Measurements from ENCODE around the gene RGMB.

Gene RGMB

DNA sequence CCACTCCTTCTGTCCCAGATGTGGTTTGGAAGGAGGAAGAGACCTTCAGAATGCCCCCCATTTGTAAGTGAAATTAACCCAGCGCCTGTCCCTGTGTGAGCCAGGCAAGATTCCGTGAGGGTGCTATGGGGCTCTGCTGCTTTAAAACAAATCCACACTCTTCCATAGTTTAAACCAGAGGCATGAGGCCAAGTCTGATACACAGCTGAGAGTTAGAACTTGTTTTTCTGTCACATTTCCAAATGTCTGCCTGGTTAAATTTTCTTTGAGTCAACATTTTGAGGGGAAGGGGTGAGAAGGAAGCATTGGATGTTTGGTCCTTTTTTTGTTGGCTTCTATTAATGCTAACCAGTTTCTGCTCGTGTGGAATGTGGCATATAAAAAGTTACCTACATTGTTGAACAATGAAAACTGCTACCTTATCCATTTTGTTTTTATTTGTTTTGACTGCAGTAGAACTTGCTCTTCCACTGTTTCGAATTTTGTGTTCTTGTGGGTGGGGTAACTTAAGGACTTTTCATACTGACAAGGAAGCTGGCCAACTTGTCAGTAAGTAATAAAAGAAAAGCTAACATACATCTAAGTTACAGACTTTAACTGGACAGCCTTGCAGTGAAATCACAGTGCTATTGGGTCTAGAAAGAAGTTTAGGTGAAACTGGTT, 12.9 kb downstream of the RGMB start:
- no peak overlapping the region for H3K27ac ChIP-seq (ENCODE audit: extremely low read depth, low read depth, low read length)
- ChIA-PET CTCF (interaction anchor here (1.5 kb wide), 1 partner anchor 10 kb away, joined by 8 read pairs; no protein-coding TSS in a partner anchor), POLR2A (interaction anchor here (1.2 kb wide), 1 partner anchor 9 kb away, joined by 4 read pairs; no protein-coding TSS in a partner anchor)
- peaks cover 11 to 44% of the 10 kb centered on the region in 2 experiments; a peak in 2 of 3 replicates for H3K36me3 ChIP-seq (ENCODE audit: control insufficient read depth in 2 of 2, insufficient read depth in 1 of 2, low read length in 2 of 2)
- peaks cover 27% of the 10 kb centered on the region for H3K4me1 ChIP-seq (ENCODE audit: control insufficient read depth, insufficient read depth, low read length)
- TF ChIP-seq SCRT2 (tag by site-specific recombination; IDR thresholded peaks at IDR 0.05) (no peak), SCRT1 (tag by site-specific recombination; IDR thresholded peaks at IDR 0.05; ENCODE audit: borderline replicate concordance) (no peak), ZNF501 (tag by site-specific recombination; IDR thresholded peaks at IDR 0.05) (no peak)
- TF ChIP-seq, protein P1, sequence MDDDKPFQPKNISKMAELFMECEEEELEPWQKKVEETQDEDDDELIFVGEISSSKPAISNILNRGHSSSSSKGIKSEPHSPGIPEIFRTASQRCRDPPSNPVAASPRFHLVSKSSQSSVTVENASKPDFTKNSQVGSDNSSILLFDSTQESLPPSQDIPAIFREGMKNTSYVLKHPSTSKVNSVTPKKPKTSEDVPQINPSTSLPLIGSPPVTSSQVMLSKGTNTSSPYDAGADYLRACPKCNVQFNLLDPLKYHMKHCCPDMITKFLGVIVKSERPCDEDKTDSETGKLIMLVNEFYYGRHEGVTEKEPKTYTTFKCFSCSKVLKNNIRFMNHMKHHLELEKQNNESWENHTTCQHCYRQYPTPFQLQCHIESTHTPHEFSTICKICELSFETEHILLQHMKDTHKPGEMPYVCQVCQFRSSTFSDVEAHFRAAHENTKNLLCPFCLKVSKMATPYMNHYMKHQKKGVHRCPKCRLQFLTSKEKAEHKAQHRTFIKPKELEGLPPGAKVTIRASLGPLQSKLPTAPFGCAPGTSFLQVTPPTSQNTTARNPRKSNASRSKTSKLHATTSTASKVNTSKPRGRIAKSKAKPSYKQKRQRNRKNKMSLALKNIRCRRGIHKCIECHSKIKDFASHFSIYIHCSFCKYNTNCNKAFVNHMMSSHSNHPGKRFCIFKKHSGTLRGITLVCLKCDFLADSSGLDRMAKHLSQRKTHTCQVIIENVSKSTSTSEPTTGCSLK (tag by site-specific recombination; IDR thresholded peaks at IDR 0.05): no peak
- TF ChIP-seq, protein P2, sequence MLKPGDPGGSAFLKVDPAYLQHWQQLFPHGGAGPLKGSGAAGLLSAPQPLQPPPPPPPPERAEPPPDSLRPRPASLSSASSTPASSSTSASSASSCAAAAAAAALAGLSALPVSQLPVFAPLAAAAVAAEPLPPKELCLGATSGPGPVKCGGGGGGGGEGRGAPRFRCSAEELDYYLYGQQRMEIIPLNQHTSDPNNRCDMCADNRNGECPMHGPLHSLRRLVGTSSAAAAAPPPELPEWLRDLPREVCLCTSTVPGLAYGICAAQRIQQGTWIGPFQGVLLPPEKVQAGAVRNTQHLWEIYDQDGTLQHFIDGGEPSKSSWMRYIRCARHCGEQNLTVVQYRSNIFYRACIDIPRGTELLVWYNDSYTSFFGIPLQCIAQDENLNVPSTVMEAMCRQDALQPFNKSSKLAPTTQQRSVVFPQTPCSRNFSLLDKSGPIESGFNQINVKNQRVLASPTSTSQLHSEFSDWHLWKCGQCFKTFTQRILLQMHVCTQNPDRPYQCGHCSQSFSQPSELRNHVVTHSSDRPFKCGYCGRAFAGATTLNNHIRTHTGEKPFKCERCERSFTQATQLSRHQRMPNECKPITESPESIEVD (tag by site-specific recombination; IDR thresholded peaks at IDR 0.05): peak; percentile 27; the same call in 1 of the 2 replicates
- H3K4me3 ChIP-seq (ENCODE audit: low read depth, low read length): no peak overlapping the region
- H3K9me3 ChIP-seq (ENCODE audit: control insufficient read depth, insufficient read depth, low read depth, low read length): no peaks in the 10 kb centered on the region

DNA sequence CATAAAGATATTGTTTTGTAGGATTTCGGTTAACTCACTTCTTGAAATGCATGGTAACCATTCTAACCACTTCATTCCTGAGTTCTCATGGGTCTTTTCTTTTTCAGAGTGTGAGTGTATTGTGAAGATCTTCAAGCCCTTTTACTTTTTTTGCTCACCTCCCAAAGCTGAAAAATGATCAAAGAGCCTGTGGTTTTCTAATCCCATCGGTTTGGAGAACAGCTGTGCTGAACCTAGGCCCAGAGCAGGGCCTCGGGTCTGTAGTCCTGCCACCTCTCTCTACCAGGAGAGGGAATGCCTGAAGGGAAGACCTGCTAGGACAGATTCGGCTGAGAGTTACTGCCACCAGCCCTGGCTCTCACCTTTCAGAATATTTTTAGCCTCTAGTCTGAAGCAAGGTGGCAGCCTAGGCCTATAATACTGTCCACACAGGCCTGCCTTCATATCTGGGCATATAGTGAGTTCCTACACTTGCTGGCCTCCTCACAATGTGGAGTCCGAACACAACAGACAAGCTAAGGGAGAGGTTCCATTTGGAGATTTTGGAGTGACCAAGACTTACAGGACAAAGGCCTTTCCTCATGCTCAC, 13.8 kb downstream of the RGMB start:
- TF ChIP-seq ZNF324 (tag by site-specific recombination; IDR thresholded peaks at IDR 0.05) (no peak), ZXDB (tag by site-specific recombination; IDR thresholded peaks at IDR 0.05) (no peak), FEZF1 (tag by site-specific recombination; IDR thresholded peaks at IDR 0.05) (no peak), ZNF350 (tag by site-specific recombination; IDR thresholded peaks at IDR 0.05) (no peak), ZNF768 (tag by site-specific recombination; IDR thresholded peaks at IDR 0.05) (no peak)
- TF ChIP-seq, protein P3, sequence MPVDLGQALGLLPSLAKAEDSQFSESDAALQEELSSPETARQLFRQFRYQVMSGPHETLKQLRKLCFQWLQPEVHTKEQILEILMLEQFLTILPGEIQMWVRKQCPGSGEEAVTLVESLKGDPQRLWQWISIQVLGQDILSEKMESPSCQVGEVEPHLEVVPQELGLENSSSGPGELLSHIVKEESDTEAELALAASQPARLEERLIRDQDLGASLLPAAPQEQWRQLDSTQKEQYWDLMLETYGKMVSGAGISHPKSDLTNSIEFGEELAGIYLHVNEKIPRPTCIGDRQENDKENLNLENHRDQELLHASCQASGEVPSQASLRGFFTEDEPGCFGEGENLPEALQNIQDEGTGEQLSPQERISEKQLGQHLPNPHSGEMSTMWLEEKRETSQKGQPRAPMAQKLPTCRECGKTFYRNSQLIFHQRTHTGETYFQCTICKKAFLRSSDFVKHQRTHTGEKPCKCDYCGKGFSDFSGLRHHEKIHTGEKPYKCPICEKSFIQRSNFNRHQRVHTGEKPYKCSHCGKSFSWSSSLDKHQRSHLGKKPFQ (tag by site-specific recombination; IDR thresholded peaks at IDR 0.05): no peak

DNA sequence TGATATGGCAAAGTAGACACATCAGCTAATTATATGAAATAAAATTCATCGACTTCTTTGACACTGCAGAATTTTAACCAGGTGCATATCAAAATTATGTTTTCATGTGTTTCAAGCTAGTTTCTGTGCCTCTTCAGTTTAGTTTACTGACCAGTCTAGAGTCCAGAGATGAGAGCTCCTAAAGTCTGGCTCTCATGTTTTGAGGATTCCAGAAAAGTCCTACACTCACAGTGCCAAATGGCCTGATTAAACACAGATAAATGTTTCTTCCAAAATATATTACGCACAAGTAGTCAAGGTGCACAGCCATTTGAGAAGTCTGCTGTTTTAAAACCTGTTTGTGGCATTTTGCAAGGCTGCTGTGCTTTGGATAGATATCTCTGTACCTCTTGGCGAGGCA, 15.6 kb downstream of the RGMB start:
- no peak overlapping the region for H3K27ac ChIP-seq (ENCODE audit: extremely low read depth, low read depth, low read length)
- POLR2A ChIA-PET: interaction anchor here (0.7 to 1.1 kb wide), 3 partner anchors 12 to 19 kb away, joined by 3 to 4 read pairs (median 4); no protein-coding TSS in a partner anchor
- CTCF ChIA-PET: interaction anchor here (0.7 to 1.1 kb wide), 2 partner anchors 20 to 21 kb away, joined by 3 read pairs; no protein-coding TSS in a partner anchor
- TF ChIP-seq GFI1B (tag by site-specific recombination; IDR thresholded peaks at IDR 0.05) (no peak), SP2 (tag by site-specific recombination; IDR thresholded peaks at IDR 0.05) (no peak)
- TF ChIP-seq, protein P4, sequence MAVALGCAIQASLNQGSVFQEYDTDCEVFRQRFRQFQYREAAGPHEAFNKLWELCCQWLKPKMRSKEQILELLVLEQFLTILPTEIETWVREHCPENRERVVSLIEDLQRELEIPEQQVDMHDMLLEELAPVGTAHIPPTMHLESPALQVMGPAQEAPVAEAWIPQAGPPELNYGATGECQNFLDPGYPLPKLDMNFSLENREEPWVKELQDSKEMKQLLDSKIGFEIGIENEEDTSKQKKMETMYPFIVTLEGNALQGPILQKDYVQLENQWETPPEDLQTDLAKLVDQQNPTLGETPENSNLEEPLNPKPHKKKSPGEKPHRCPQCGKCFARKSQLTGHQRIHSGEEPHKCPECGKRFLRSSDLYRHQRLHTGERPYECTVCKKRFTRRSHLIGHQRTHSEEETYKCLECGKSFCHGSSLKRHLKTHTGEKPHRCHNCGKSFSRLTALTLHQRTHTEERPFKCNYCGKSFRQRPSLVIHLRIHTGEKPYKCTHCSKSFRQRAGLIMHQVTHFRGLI (tag by site-specific recombination; IDR thresholded peaks at IDR 0.05): no peak
- TF ChIP-seq, protein P5, sequence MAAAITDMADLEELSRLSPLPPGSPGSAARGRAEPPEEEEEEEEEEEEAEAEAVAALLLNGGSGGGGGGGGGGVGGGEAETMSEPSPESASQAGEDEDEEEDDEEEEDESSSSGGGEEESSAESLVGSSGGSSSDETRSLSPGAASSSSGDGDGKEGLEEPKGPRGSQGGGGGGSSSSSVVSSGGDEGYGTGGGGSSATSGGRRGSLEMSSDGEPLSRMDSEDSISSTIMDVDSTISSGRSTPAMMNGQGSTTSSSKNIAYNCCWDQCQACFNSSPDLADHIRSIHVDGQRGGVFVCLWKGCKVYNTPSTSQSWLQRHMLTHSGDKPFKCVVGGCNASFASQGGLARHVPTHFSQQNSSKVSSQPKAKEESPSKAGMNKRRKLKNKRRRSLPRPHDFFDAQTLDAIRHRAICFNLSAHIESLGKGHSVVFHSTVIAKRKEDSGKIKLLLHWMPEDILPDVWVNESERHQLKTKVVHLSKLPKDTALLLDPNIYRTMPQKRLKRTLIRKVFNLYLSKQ (tag by site-specific recombination; IDR thresholded peaks at IDR 0.05; ENCODE audit: borderline replicate concordance): no peak
- H3K4me3 ChIP-seq (ENCODE audit: low read depth, low read length): no peak overlapping the region
- no peaks in the 10 kb centered on the region for H3K9me3 ChIP-seq (ENCODE audit: control insufficient read depth, insufficient read depth, low read depth, low read length)
- peaks cover 11 to 33% of the 10 kb centered on the region in 2 experiments; a peak in 2 of 3 replicates for H3K36me3 ChIP-seq (ENCODE audit: control insufficient read depth in 2 of 2, insufficient read depth in 1 of 2, low read length in 2 of 2)
- H3K4me1 ChIP-seq (ENCODE audit: control insufficient read depth, insufficient read depth, low read length): peaks cover 28% of the 10 kb centered on the region

More for the DNA sequence above, 13.8 kb downstream of the RGMB start:
- Histone ChIP-seq H3K36me3 (ENCODE audit: control insufficient read depth in 2 of 2, insufficient read depth in 1 of 2, low read length in 2 of 2) (peaks cover 11 to 39% of the 10 kb centered on the region in 2 experiments; a peak in 2 of 3 replicates), H3K9me3 (ENCODE audit: control insufficient read depth, insufficient read depth, low read depth, low read length) (no peaks in the 10 kb centered on the region), H3K27ac (ENCODE audit: extremely low read depth, low read depth, low read length) (0 out of 2 replicates have a peak overlapping the region, but pooled peaks have one; percentile 13), H3K4me3 (ENCODE audit: low read depth, low read length) (no peak overlapping the region), H3K4me1 (ENCODE audit: control insufficient read depth, insufficient read depth, low read length) (peaks cover 27% of the 10 kb centered on the region)
- ChIA-PET POLR2A (interaction anchor here (1.2 kb wide), 1 partner anchor 10 kb away, joined by 4 read pairs; no protein-coding TSS in a partner anchor), CTCF (interaction anchor here (0.5 to 1.0 kb wide), 4 partner anchors 10 to 581 kb away, joined by 3 to 5 read pairs (median 4); no protein-coding TSS in a partner anchor)

Data from HEK293 (cell line).